ENCODE data around the gene GNPAT. TPM values are rescaled to one million over a fixed set of nuclear protein-coding genes. Genes with fewer than 3 reads are reported as not detected.

GNPAT gene
- total RNA-seq, 1 donor from 2014 or later, result 37.3 TPM

GRCh38 chr1:231266811-231267322, 25.9 kb downstream of the GNPAT start:
- no peak for DNase-seq (ENCODE audit: extremely low spot score, unreplicated experiment)
- Mint-ChIP-seq H3K36me3 (ENCODE audit: unreplicated experiment) (peaks cover 58% of the 10 kb centered on the region), H3K4me1 (ENCODE audit: unreplicated experiment) (no peaks in the 10 kb centered on the region), H3K4me3 (ENCODE audit: unreplicated experiment) (no peak overlapping the region), H3K9me3 (ENCODE audit: unreplicated experiment) (no peaks in the 10 kb centered on the region), H3K27me3 (ENCODE audit: unreplicated experiment) (no peaks in the 10 kb centered on the region), H3K27ac (ENCODE audit: unreplicated experiment) (no peak overlapping the region)
- no peak for TF ChIP-seq CTCF (IDR thresholded peaks at IDR 0.05)

GRCh38 chr1:231272173-231272572, 31.2 kb downstream of the GNPAT start:
- Mint-ChIP-seq H3K36me3 (ENCODE audit: unreplicated experiment) (peaks cover 48% of the 10 kb centered on the region), H3K4me3 (ENCODE audit: unreplicated experiment) (no peak overlapping the region), H3K9me3 (ENCODE audit: unreplicated experiment) (no peaks in the 10 kb centered on the region), H3K4me1 (ENCODE audit: unreplicated experiment) (peaks cover 2% of the 10 kb centered on the region), H3K27ac (ENCODE audit: unreplicated experiment) (no peak overlapping the region), H3K27me3 (ENCODE audit: unreplicated experiment) (no peaks in the 10 kb centered on the region)
- no peak for DNase-seq (ENCODE audit: extremely low spot score, unreplicated experiment)
- TF ChIP-seq CTCF (IDR thresholded peaks at IDR 0.05), result no peak

GRCh38 chr1:231272880-231273279, 31.9 kb downstream of the GNPAT start:
- H3K9me3 Mint-ChIP-seq (ENCODE audit: unreplicated experiment), result no peaks in the 10 kb centered on the region
- DNase-seq (ENCODE audit: extremely low spot score, unreplicated experiment), result no peak
- H3K4me3 Mint-ChIP-seq (ENCODE audit: unreplicated experiment), result no peak overlapping the region

GRCh38 chr1:231274119-231274825, 33.3 kb downstream of the GNPAT start:
- DNase-seq (ENCODE audit: extremely low spot score, unreplicated experiment), result no peak
- Mint-ChIP-seq H3K27me3 (ENCODE audit: unreplicated experiment) (no peaks in the 10 kb centered on the region), H3K36me3 (ENCODE audit: unreplicated experiment) (peaks cover 49% of the 10 kb centered on the region), H3K9me3 (ENCODE audit: unreplicated experiment) (no peaks in the 10 kb centered on the region), H3K4me3 (ENCODE audit: unreplicated experiment) (no peak overlapping the region), H3K4me1 (ENCODE audit: unreplicated experiment) (peaks cover 13% of the 10 kb centered on the region), H3K27ac (ENCODE audit: unreplicated experiment) (no peak overlapping the region)
- no peak for TF ChIP-seq CTCF (IDR thresholded peaks at IDR 0.05)

More at GRCh38 chr1:231272880-231273279, 31.9 kb downstream of the GNPAT start:
- no peak for TF ChIP-seq CTCF (IDR thresholded peaks at IDR 0.05)
- H3K4me1 Mint-ChIP-seq (ENCODE audit: unreplicated experiment), result peaks cover 3% of the 10 kb centered on the region
- H3K27me3 Mint-ChIP-seq (ENCODE audit: unreplicated experiment), result no peaks in the 10 kb centered on the region
- H3K36me3 Mint-ChIP-seq (ENCODE audit: unreplicated experiment), result peaks cover 49% of the 10 kb centered on the region
- no peak overlapping the region for H3K27ac Mint-ChIP-seq (ENCODE audit: unreplicated experiment)

- no peak for TF ChIP-seq CTCF (IDR thresholded peaks at IDR 0.05)
- H3K36me3 Mint-ChIP-seq (ENCODE audit: unreplicated experiment), result peaks cover 32% of the 10 kb centered on the region
- H3K27me3 Mint-ChIP-seq (ENCODE audit: unreplicated experiment), result no peaks in the 10 kb centered on the region
- H3K4me1 Mint-ChIP-seq (ENCODE audit: unreplicated experiment), result peaks cover 12% of the 10 kb centered on the region
- DNase-seq (ENCODE audit: extremely low spot score, unreplicated experiment), result no peak
- no peak overlapping the region for H3K27ac Mint-ChIP-seq (ENCODE audit: unreplicated experiment)
- H3K9me3 Mint-ChIP-seq (ENCODE audit: unreplicated experiment), result no peaks in the 10 kb centered on the region
- H3K4me3 Mint-ChIP-seq (ENCODE audit: unreplicated experiment), result no peak overlapping the region
These were observed 37.2 kb downstream of the GNPAT start for GRCh38 chr1:231278100-231278790.
